Vagina (tissue), 2 donors: Measurements from ENCODE around the gene SCRN1. TPM values are rescaled to one million over a fixed set of nuclear protein-coding genes. Genes with fewer than 3 reads are reported as not detected.

ENCODE experiments used
- DNase-seq, 2 donors: peaks; one replicate each; pipeline ENCODE4 v3.0.0-alpha.2; 2017; ENCODE audit errors: extremely low spot score in 2 of 2
- H3K27ac ChIP-seq: fragments of 200-600 bp; sonication (generic); one replicate; pipeline ENCODE4 v1.5.1; 2019
- H3K27me3 ChIP-seq: fragments of 200-600 bp; sonication (generic); one replicate; pipeline ENCODE4 v1.5.1; 2019
- H3K36me3 ChIP-seq, 2 donors: fragments of 200-600 bp; sonication (generic); one replicate each; pipeline ENCODE4 v1.5.1; 2017 to 2019
- H3K4me1 ChIP-seq: fragments of 200-600 bp; sonication (generic); one replicate; pipeline ENCODE4 v1.5.1; 2019
- H3K4me3 ChIP-seq, 2 donors: fragments of 200-600 bp; sonication (generic); 1 replicate in 1 of 2; 2 replicates in 1 of 2; pipeline ENCODE4 v1.5.1; 2016 to 2019
- H3K9me3 ChIP-seq: fragments of 200-600 bp; sonication (generic); one replicate; pipeline ENCODE4 v1.5.1; 2019
- CTCF ChIP-seq, 3 experiments: fragments of 450-650 bp in 2 of 3; fragments of 200-600 bp in 1 of 3; sonication (generic) in 1 of 3; IDR thresholded peaks; one replicate each; pipeline ENCODE4 v1.5.1; 2017 to 2019; ENCODE audit warnings: antibody characterized with exemption in 3 of 3, mild to moderate bottlenecking in 2 of 3, moderate library complexity in 2 of 3
- POLR2A ChIP-seq, 2 donors: fragments of 450-650 bp; IDR thresholded peaks; one replicate each; pipeline ENCODE4 v1.6.1; 2017; ENCODE audit warnings: antibody characterized with exemption in 2 of 2, mild to moderate bottlenecking in 2 of 2, moderate library complexity in 2 of 2
- POLR2AphosphoS5 ChIP-seq, 2 donors: sonication (generic); formaldehyde crosslinking; IDR thresholded peaks; one replicate each; pipeline ENCODE4 v1.9.0; 2017; ENCODE audit warnings: antibody characterized with exemption in 2 of 2, mild to moderate bottlenecking in 2 of 2, low read depth in 1 of 2; ENCODE audit not compliant: insufficient read depth in 1 of 2
- intact Hi-C: fragments of 100-400 bp; cut with DNase I; formaldehyde crosslinking; loops from one replicate; pipeline ENCODE4 v1.15.1; 2023
- total RNA-seq: library from RNA; depleted of rRNA; stranded (reverse); fragments of >200 nt; gene quantifications from one replicate; pipeline ENCODE4 v1.2.3, GENCODE V29; 2016

The SCRN1 gene
- total RNA-seq, 1 donor from 2014 or later: 40.8 TPM

DNA sequence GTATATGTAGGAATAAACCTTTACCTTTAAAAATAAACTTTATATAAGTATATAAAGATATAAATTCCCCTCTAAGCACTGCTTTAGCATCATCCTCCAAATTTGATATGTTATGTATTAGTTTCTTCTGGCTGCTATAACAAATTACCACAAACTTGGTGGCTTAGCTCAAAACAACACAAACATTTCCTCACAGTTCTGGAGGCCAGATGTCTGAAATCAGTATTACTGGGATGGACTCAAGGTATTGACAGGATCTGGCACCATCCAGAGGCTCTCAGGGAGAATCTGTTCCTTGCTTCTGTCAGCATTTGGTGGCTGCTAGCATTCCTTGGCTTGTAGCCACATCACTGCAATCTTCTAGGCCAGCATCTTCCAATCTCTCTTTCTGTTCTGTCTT, 6.7 kb upstream of the SCRN1 start:
- intact Hi-C loops: no loop called here
- no peak overlapping the region for H3K27ac ChIP-seq
- no peaks in the 10 kb centered on the region for H3K27me3 ChIP-seq
- H3K4me1 ChIP-seq: no peaks in the 10 kb centered on the region
- no peak overlapping the region for H3K4me3 ChIP-seq
- no peak for DNase-seq
- no peaks in the 10 kb centered on the region for H3K9me3 ChIP-seq
- TF ChIP-seq CTCF (IDR thresholded peaks at IDR 0.05) (no peak), POLR2A (IDR thresholded peaks at IDR 0.05) (no peak), POLR2AphosphoS5 (IDR thresholded peaks at IDR 0.05; ENCODE audit: insufficient read depth in 1 of 2, low read depth in 1 of 2) (no peak)
- H3K36me3 ChIP-seq: no peaks in the 10 kb centered on the region

- H3K36me3 ChIP-seq: no peaks in the 10 kb centered on the region
- no peak for TF ChIP-seq POLR2AphosphoS5 (IDR thresholded peaks at IDR 0.05; ENCODE audit: insufficient read depth in 1 of 2, low read depth in 1 of 2)
- TF ChIP-seq CTCF (IDR thresholded peaks at IDR 0.05): no peak
- no peak for TF ChIP-seq POLR2A (IDR thresholded peaks at IDR 0.05)
- DNase-seq: no peak
- no peak overlapping the region for H3K4me3 ChIP-seq
- no peaks in the 10 kb centered on the region for H3K4me1 ChIP-seq
- intact Hi-C loops: no loop called here
- no peaks in the 10 kb centered on the region for H3K9me3 ChIP-seq
- no peak overlapping the region for H3K27ac ChIP-seq
- H3K27me3 ChIP-seq: no peaks in the 10 kb centered on the region
Measured at GRCh38 chr7:29995652-29996051, 6.1 kb upstream of the SCRN1 start.

DNA sequence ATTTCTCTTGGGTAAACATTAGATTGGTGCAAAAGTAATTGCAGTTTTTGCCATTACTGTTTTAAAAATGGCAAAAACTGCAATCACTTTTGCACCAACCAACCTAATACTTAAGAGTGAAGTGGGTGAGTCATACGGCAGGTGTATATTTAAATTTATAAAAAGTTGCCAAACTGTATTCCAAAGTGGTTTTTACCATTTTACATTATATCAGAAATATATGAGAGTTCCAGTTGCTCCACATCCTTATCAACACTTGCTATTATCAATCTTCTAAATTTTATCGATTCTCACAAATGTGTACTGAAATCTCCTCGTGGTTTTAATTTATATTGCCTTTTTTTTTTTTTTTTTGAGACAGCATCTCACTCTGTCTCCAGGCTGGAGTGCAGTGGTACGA, 3.5 kb upstream of the SCRN1 start:
- Histone ChIP-seq H3K36me3 (no peaks in the 10 kb centered on the region), H3K27me3 (no peaks in the 10 kb centered on the region), H3K4me1 (peaks cover 15% of the 10 kb centered on the region), H3K9me3 (no peaks in the 10 kb centered on the region), H3K4me3 (no peak overlapping the region), H3K27ac (no peak overlapping the region)
- intact Hi-C loops: no loop called here
- no peak for TF ChIP-seq CTCF (IDR thresholded peaks at IDR 0.05)
- no peak for TF ChIP-seq POLR2AphosphoS5 (IDR thresholded peaks at IDR 0.05; ENCODE audit: insufficient read depth in 1 of 2, low read depth in 1 of 2)
- TF ChIP-seq POLR2A (IDR thresholded peaks at IDR 0.05): no peak
- DNase-seq: no peak

DNA sequence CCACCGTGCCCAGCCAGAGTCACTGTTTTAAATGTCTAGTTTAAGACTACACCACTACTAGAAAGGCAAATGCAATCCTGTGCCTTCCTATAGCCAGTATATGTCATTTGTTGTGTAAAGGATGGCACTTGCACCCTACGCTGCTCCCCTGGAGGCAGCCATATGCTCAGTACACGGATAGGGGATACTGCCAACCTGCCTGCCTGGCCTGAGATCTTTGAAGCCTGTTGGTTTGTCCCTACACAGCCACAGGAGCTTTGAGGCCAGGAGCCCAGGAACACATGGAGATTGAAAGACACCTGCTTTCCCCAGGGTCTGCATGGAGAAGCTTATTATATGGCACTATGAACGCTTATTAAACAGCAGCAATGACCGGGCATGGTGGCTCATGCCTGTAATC, 2.3 kb upstream of the SCRN1 start:
- Histone ChIP-seq H3K27me3 (no peaks in the 10 kb centered on the region), H3K27ac (no peak overlapping the region), H3K9me3 (no peaks in the 10 kb centered on the region), H3K36me3 (no peaks in the 10 kb centered on the region), H3K4me3 (no peak overlapping the region), H3K4me1 (peaks cover 26% of the 10 kb centered on the region)
- TF ChIP-seq POLR2AphosphoS5 (IDR thresholded peaks at IDR 0.05; ENCODE audit: insufficient read depth in 1 of 2, low read depth in 1 of 2) (no peak), CTCF (IDR thresholded peaks at IDR 0.05) (no peak), POLR2A (IDR thresholded peaks at IDR 0.05) (no peak)
- intact Hi-C loops: no loop called here
- no peak for DNase-seq

- Histone ChIP-seq H3K4me3 (no peak overlapping the region), H3K27ac (no peak overlapping the region), H3K27me3 (no peaks in the 10 kb centered on the region), H3K36me3 (no peaks in the 10 kb centered on the region), H3K4me1 (peaks cover 30% of the 10 kb centered on the region), H3K9me3 (no peaks in the 10 kb centered on the region)
- no peak for DNase-seq
- TF ChIP-seq POLR2AphosphoS5 (IDR thresholded peaks at IDR 0.05; ENCODE audit: insufficient read depth in 1 of 2, low read depth in 1 of 2) (no peak), CTCF (IDR thresholded peaks at IDR 0.05) (no peak), POLR2A (IDR thresholded peaks at IDR 0.05) (no peak)
- intact Hi-C loops: no loop called here
Measured at GRCh38 chr7:29990931-29991330, 1.3 kb upstream of the SCRN1 start.
